PFSK-1 (cell line): Measurements from ENCODE around the gene USP48. TPM values are rescaled to one million over a fixed set of nuclear protein-coding genes. Genes with fewer than 3 reads are reported as not detected.
A peak's percentile ranks its signal among the peaks of the same experiment; 100 is the strongest.

Experiments
- FOXP2 ChIP-seq: optimal IDR thresholded peaks from 2 replicates; pipeline ENCODE3; 2011; ENCODE audit warnings: borderline replicate concordance, control low read depth, inconsistent platforms; ENCODE audit not compliant: insufficient read depth; ENCODE audit errors: extremely low read length, extremely low read depth
- POLR2AphosphoS5 ChIP-seq: IDR thresholded peaks from 2 replicates; pipeline ENCODE4 v1.6.1; 2012; ENCODE audit warnings: low read depth, mild to moderate bottlenecking, control low read depth, low read length, moderate library complexity
- SIN3A ChIP-seq: IDR thresholded peaks from 2 replicates; pipeline ENCODE4 v1.6.1; 2012; ENCODE audit warnings: mild to moderate bottlenecking, low read length, moderate library complexity, borderline replicate concordance; ENCODE audit not compliant: insufficient read depth
- TAF1 ChIP-seq: IDR thresholded peaks from 2 replicates; pipeline ENCODE4 v1.6.1; 2012; ENCODE audit warnings: low read length, control low read depth, borderline replicate concordance; ENCODE audit not compliant: insufficient read depth
- polyA plus RNA-seq: library from polyadenylated mRNA; unstranded; fragments of >200 nt; gene quantifications from one replicate; pipeline ENCODE4 v1.2.1, GENCODE V29; 2012; ENCODE audit warnings: low read depth, missing spikeins; ENCODE audit not compliant: insufficient read length
- TF ChIP-seq, protein P1 (sequence below), 2 experiments: IDR thresholded peaks; 2 replicates each; pipeline versions ENCODE4 v1.6.1 to v1.8.0; 2011 to 2012; ENCODE audit warnings: low read depth in 2 of 2, low read length in 2 of 2, control low read depth in 1 of 2, inconsistent platforms in 1 of 2, mild to moderate bottlenecking in 1 of 2, moderate library complexity in 1 of 2; ENCODE audit not compliant: insufficient read depth in 1 of 2

Gene USP48, protein sequence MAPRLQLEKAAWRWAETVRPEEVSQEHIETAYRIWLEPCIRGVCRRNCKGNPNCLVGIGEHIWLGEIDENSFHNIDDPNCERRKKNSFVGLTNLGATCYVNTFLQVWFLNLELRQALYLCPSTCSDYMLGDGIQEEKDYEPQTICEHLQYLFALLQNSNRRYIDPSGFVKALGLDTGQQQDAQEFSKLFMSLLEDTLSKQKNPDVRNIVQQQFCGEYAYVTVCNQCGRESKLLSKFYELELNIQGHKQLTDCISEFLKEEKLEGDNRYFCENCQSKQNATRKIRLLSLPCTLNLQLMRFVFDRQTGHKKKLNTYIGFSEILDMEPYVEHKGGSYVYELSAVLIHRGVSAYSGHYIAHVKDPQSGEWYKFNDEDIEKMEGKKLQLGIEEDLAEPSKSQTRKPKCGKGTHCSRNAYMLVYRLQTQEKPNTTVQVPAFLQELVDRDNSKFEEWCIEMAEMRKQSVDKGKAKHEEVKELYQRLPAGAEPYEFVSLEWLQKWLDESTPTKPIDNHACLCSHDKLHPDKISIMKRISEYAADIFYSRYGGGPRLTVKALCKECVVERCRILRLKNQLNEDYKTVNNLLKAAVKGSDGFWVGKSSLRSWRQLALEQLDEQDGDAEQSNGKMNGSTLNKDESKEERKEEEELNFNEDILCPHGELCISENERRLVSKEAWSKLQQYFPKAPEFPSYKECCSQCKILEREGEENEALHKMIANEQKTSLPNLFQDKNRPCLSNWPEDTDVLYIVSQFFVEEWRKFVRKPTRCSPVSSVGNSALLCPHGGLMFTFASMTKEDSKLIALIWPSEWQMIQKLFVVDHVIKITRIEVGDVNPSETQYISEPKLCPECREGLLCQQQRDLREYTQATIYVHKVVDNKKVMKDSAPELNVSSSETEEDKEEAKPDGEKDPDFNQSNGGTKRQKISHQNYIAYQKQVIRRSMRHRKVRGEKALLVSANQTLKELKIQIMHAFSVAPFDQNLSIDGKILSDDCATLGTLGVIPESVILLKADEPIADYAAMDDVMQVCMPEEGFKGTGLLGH
- 48.2 TPM for polyA plus RNA-seq

DNA sequence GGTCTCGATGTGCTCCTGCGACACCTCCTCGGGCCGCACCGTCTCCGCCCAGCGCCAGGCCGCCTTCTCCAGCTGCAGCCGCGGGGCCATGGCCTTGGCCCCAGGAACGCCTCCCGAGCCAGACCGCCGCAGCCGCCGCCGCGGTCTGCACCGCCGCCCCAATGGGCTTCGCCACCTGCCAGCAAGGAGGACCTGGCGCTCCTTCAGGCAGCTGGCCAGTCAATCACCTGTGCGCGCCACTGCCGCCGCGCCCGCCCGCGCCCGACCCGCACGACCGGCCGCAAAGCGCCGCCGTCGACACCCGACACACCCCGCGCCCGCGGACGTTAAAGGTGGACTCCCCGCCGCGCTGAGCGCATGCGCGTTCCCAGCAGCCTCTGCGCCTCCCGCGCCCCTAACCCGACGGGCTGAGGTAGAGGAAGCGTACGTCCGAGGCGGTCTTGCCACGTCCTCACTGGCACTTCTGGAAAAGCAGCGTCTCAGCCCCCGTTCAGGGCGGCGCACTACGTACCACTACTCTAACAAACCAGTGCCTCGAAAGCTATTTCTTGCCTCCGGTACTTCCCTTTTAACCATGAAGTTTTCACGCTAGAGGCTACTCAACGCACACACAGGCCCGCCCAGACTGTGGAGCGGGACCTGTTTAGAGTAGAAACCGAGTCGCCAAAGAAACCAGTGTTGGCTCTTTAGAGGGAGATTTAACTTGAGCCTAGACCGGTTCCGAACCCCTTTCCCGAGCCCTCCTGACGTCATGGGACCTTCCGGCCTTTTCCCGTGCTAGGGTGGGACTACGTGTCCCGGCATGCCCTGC, at the start of gene USP48:
Gene USP48, minus strand, starts transcription at position 282 of the 811 bp plus-strand sequence. Its CDS starts 192 bp downstream, at position 90.
- TF ChIP-seq POLR2AphosphoS5 (peak; percentile 98), FOXP2 (no peak), TAF1 (peak; percentile 87; the same call in 1 of the 2 replicates), SIN3A (0 out of 2 replicates have a peak, but pooled peaks have one; percentile 35)
- TF ChIP-seq, protein P1, sequence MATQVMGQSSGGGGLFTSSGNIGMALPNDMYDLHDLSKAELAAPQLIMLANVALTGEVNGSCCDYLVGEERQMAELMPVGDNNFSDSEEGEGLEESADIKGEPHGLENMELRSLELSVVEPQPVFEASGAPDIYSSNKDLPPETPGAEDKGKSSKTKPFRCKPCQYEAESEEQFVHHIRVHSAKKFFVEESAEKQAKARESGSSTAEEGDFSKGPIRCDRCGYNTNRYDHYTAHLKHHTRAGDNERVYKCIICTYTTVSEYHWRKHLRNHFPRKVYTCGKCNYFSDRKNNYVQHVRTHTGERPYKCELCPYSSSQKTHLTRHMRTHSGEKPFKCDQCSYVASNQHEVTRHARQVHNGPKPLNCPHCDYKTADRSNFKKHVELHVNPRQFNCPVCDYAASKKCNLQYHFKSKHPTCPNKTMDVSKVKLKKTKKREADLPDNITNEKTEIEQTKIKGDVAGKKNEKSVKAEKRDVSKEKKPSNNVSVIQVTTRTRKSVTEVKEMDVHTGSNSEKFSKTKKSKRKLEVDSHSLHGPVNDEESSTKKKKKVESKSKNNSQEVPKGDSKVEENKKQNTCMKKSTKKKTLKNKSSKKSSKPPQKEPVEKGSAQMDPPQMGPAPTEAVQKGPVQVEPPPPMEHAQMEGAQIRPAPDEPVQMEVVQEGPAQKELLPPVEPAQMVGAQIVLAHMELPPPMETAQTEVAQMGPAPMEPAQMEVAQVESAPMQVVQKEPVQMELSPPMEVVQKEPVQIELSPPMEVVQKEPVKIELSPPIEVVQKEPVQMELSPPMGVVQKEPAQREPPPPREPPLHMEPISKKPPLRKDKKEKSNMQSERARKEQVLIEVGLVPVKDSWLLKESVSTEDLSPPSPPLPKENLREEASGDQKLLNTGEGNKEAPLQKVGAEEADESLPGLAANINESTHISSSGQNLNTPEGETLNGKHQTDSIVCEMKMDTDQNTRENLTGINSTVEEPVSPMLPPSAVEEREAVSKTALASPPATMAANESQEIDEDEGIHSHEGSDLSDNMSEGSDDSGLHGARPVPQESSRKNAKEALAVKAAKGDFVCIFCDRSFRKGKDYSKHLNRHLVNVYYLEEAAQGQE (IDR thresholded peaks at IDR 0.05; ENCODE audit: insufficient read depth in 1 of 2, low read depth in 2 of 2, low read length in 2 of 2) = peak in 1 of 2 experiments; percentile 51; a peak in 3 of 4 replicates

DNA sequence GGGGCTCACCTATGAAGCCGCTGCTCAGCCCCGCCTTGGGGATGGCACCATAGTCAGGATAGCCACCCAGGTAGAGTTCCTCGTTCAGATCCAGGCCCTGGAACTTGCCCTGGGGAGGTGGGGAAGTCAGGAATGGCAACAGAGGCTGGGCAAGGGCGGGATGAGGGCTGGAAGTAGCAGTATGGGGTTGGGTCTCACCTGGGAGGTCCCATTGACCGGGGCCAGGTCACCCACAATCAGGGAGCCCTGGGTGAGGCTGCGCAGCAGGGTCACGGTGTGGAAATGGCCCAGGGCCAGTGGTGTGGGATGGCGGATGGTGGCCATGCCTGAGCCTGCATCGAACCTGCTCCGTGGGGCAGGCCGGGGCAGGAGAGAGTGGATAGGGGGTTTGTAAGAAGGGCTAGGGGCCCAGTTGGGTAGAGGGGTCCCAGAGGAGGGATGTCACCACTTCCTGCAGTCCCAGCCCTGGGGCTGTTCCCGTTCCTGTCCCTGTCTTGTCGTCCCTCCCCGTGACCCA, 48.6 kb upstream of the USP48 start:
- TF ChIP-seq POLR2AphosphoS5 (no peak), FOXP2 (no peak), SIN3A (no peak), TAF1 (no peak)
- TF ChIP-seq, protein P1 (IDR thresholded peaks at IDR 0.05; ENCODE audit: insufficient read depth in 1 of 2, low read depth in 2 of 2, low read length in 2 of 2) = no peak

- TF ChIP-seq FOXP2 (no peak), SIN3A (no peak), TAF1 (no peak), POLR2AphosphoS5 (no peak)
- TF ChIP-seq, protein P1 (IDR thresholded peaks at IDR 0.05; ENCODE audit: insufficient read depth in 1 of 2, low read depth in 2 of 2, low read length in 2 of 2) = no peak
These were observed 48.0 kb upstream of the USP48 start for GRCh38 chr1:21830792-21831453.

- TF ChIP-seq SIN3A (no peak), POLR2AphosphoS5 (no peak), TAF1 (no peak), FOXP2 (no peak)
- TF ChIP-seq, protein P1 (IDR thresholded peaks at IDR 0.05; ENCODE audit: insufficient read depth in 1 of 2, low read depth in 2 of 2, low read length in 2 of 2) = no peak
These were observed 46.3 kb upstream of the USP48 start for GRCh38 chr1:21829294-21829693.
